GM18951 (cell line): ENCODE measurements around the gene ATP11C.

Experiments used
- POLR2A ChIP-seq: IDR thresholded peaks from 4 replicates; pipeline ENCODE4 v1.6.1; 2011; ENCODE audit warnings: mild to moderate bottlenecking; ENCODE audit not compliant: insufficient read length, insufficient read depth; ENCODE audit errors: extremely low read depth
- in situ Hi-C: fragments of 300-500 bp; cut with MboI; formaldehyde crosslinking; loops from one replicate; pipeline ENCODE4 v1.12.0; 2022; ENCODE audit warnings: low sequenced_read_pairs, mixed read lengths, inconsistent platforms; ENCODE audit not compliant: unreplicated experiment

The ATP11C gene

GRCh38 chrX:139787601-139788000 is 145.3 kb downstream of the ATP11C start:
- in situ Hi-C loops: no loop called here
- no peak for TF ChIP-seq POLR2A

GRCh38 chrX:139784807-139785206 is 148.0 kb downstream of the ATP11C start:
- in situ Hi-C loops: no loop called here
- no peak for TF ChIP-seq POLR2A

- in situ Hi-C loops: no loop called here
- no peak for TF ChIP-seq POLR2A
Observed at GRCh38 chrX:139783959-139784358, 148.9 kb downstream of the ATP11C start.

- in situ Hi-C loops: no loop called here
- TF ChIP-seq POLR2A: no peak
Observed at GRCh38 chrX:139783030-139783429, 149.8 kb downstream of the ATP11C start.

GRCh38 chrX:139776599-139776998 is 156.3 kb downstream of the ATP11C start:
- in situ Hi-C loops: no loop called here

GRCh38 chrX:139770366-139770765 is 162.5 kb downstream of the ATP11C start:
- in situ Hi-C loops: no loop called here
- no peak for TF ChIP-seq POLR2A

More at GRCh38 chrX:139776599-139776998, 156.3 kb downstream of the ATP11C start:
- no peak for TF ChIP-seq POLR2A

GRCh38 chrX:139766545-139766983 is 166.3 kb downstream of the ATP11C start:
- in situ Hi-C loops: no loop called here
- TF ChIP-seq POLR2A: no peak

GRCh38 chrX:139762400-139763183 is 170.3 kb downstream of the ATP11C start:
- TF ChIP-seq POLR2A: no peak
- in situ Hi-C loops: no loop called here

- in situ Hi-C loops: no loop called here
- TF ChIP-seq POLR2A: no peak
Observed at GRCh38 chrX:139759637-139760036, 173.2 kb downstream of the ATP11C start.

GRCh38 chrX:139758809-139759208 is 174.0 kb downstream of the ATP11C start:
- in situ Hi-C loops: no loop called here
- TF ChIP-seq POLR2A: no peak

- no peak for TF ChIP-seq POLR2A
- in situ Hi-C loops: no loop called here
Observed at GRCh38 chrX:139758250-139758649, 174.6 kb downstream of the ATP11C start.

- no peak for TF ChIP-seq POLR2A
- in situ Hi-C loops: no loop called here
Observed at GRCh38 chrX:139751053-139751452, 181.8 kb downstream of the ATP11C start.

- TF ChIP-seq POLR2A: no peak
- in situ Hi-C loops: no loop called here
Observed at GRCh38 chrX:139750390-139750789, 182.5 kb downstream of the ATP11C start.

GRCh38 chrX:139739138-139739537 is 193.7 kb downstream of the ATP11C start:
- TF ChIP-seq POLR2A: no peak
- in situ Hi-C loops: no loop called here
